Muscle layer of duodenum (tissue), 2 donors: Measurements from ENCODE around the gene HSPA4.
"Not testable (repeated sequence)": the region's sequence is repeated elsewhere in the genome, so short reads cannot be mapped to it uniquely, and the experiment has no call there.

ENCODE experiments used
- H3K27ac ChIP-seq: one replicate; pipeline ENCODE4 v1.7.0; 2013; ENCODE audit warnings: mild to moderate bottlenecking, low read length
- H3K27me3 ChIP-seq: one replicate; pipeline ENCODE4 v1.7.0; 2013; ENCODE audit warnings: low read depth, mild to moderate bottlenecking, control low read depth, low read length
- H3K36me3 ChIP-seq, 2 donors: one replicate each; pipeline ENCODE4 v1.7.0; 2013; ENCODE audit warnings: low read length in 2 of 2, control low read depth in 1 of 2, mild to moderate bottlenecking in 1 of 2; ENCODE audit not compliant: insufficient read depth in 2 of 2, control insufficient read depth in 1 of 2
- H3K4me1 ChIP-seq, 2 donors: one replicate each; pipeline ENCODE4 v1.7.0; 2013; ENCODE audit warnings: low read length in 2 of 2, mild to moderate bottlenecking in 2 of 2, control low read depth in 1 of 2, moderate library complexity in 1 of 2; ENCODE audit not compliant: insufficient read depth in 2 of 2, control insufficient read depth in 1 of 2
- H3K4me3 ChIP-seq, 2 donors: one replicate each; pipeline ENCODE4 v1.7.0; 2013; ENCODE audit warnings: low read length in 2 of 2, low read depth in 1 of 2, mild to moderate bottlenecking in 1 of 2
- H3K9me3 ChIP-seq, 2 donors: one replicate each; pipeline ENCODE4 v1.7.0; 2013; ENCODE audit warnings: low read length in 2 of 2, control low read depth in 1 of 2, mild to moderate bottlenecking in 1 of 2; ENCODE audit not compliant: control insufficient read depth in 1 of 2
- donor health status: healthy.

HSPA4 gene

GRCh38 chr5:133051542-133052316 lies at the start of gene HSPA4:
Gene HSPA4, plus strand, starts transcription at chr5:133052013. Its CDS starts 238 bp downstream, at chr5:133052251.
- H3K9me3 ChIP-seq = no peaks in the 10 kb centered on the region
- peak within 1 kb of the TSS; percentile 100 for H3K27ac ChIP-seq
- H3K4me1 ChIP-seq = peaks cover 12 to 20% of the 10 kb centered on the region in 2 donors
- H3K27me3 ChIP-seq = no peaks in the 10 kb centered on the region
- peak within 1 kb of the TSS; percentile 88 to 95 for H3K4me3 ChIP-seq
- peaks cover 0 to 11% of the 10 kb centered on the region in 2 donors for H3K36me3 ChIP-seq

GRCh38 chr5:133006653-133007052 lies 45.2 kb upstream of the HSPA4 start:
- H3K4me3 ChIP-seq = no peak overlapping the region
- peaks cover 0 to 23% of the 10 kb centered on the region in 2 donors for H3K36me3 ChIP-seq
- no peaks in the 10 kb centered on the region for H3K9me3 ChIP-seq
- no peaks in the 10 kb centered on the region for H3K4me1 ChIP-seq
- no peaks in the 10 kb centered on the region for H3K27me3 ChIP-seq
- H3K27ac ChIP-seq = no peak overlapping the region

- H3K27ac ChIP-seq, H3K27me3 ChIP-seq, H3K4me1 ChIP-seq, H3K4me3 ChIP-seq, H3K9me3 ChIP-seq: not testable (repeated sequence)
- H3K36me3 ChIP-seq = peaks cover 0 to 16% of the 10 kb centered on the region in 2 donors
Measured at GRCh38 chr5:133008455-133008854, 43.4 kb upstream of the HSPA4 start.

- no peaks in the 10 kb centered on the region for H3K9me3 ChIP-seq
- H3K4me1 ChIP-seq = no peaks in the 10 kb centered on the region
- H3K4me3 ChIP-seq = no peak overlapping the region
- no peaks in the 10 kb centered on the region for H3K27me3 ChIP-seq
- peaks cover 4 to 20% of the 10 kb centered on the region in 2 donors for H3K36me3 ChIP-seq
- no peak overlapping the region for H3K27ac ChIP-seq
Measured at GRCh38 chr5:133015466-133015865, 36.3 kb upstream of the HSPA4 start.

- Histone ChIP-seq H3K4me3 (no peak overlapping the region), H3K9me3 (no peaks in the 10 kb centered on the region), H3K27ac (no peak overlapping the region), H3K36me3 (peaks cover 4 to 20% of the 10 kb centered on the region in 2 donors), H3K4me1 (no peaks in the 10 kb centered on the region), H3K27me3 (no peaks in the 10 kb centered on the region)
Measured at GRCh38 chr5:133017964-133018363, 33.8 kb upstream of the HSPA4 start.

GRCh38 chr5:133019471-133019870 lies 32.3 kb upstream of the HSPA4 start:
- not testable (repeated sequence) for H3K4me1 ChIP-seq, H3K27me3 ChIP-seq
- peaks cover 4 to 20% of the 10 kb centered on the region in 2 donors for H3K36me3 ChIP-seq

GRCh38 chr5:133025804-133026663 lies 25.8 kb upstream of the HSPA4 start, which contains the start of gene ZCCHC10:
Gene ZCCHC10, minus strand, starts transcription at chr5:133026549. Its CDS starts 12 bp downstream, at chr5:133026537.
- peak within 1 kb of the TSS; percentile 89 to 95 for H3K4me3 ChIP-seq
- H3K27ac ChIP-seq = peak within 1 kb of the TSS; percentile 95
- H3K9me3 ChIP-seq = no peaks in the 10 kb centered on the region
- peaks cover 0 to 8% of the 10 kb centered on the region in 2 donors for H3K36me3 ChIP-seq
- no peaks in the 10 kb centered on the region for H3K27me3 ChIP-seq
- peaks cover 0 to 9% of the 10 kb centered on the region in 2 donors for H3K4me1 ChIP-seq

More at GRCh38 chr5:133019471-133019870, 32.3 kb upstream of the HSPA4 start:
- H3K9me3 ChIP-seq, H3K4me3 ChIP-seq, H3K27ac ChIP-seq: not testable (repeated sequence)

- Histone ChIP-seq H3K27ac (peak overlapping the region; percentile 83), H3K4me3 (peak overlapping the region; percentile 63 to 89), H3K9me3 (no peaks in the 10 kb centered on the region), H3K4me1 (peaks cover 0 to 9% of the 10 kb centered on the region in 2 donors), H3K27me3 (no peaks in the 10 kb centered on the region), H3K36me3 (peaks cover 0 to 8% of the 10 kb centered on the region in 2 donors)
Measured at GRCh38 chr5:133026664-133027153, 25.1 kb upstream of the HSPA4 start.

GRCh38 chr5:133029416-133029815 lies 22.4 kb upstream of the HSPA4 start:
- Histone ChIP-seq H3K9me3 (no peaks in the 10 kb centered on the region), H3K27me3 (no peaks in the 10 kb centered on the region), H3K4me3 (no peak overlapping the region), H3K4me1 (peaks cover 0 to 9% of the 10 kb centered on the region in 2 donors), H3K36me3 (peaks cover 0 to 8% of the 10 kb centered on the region in 2 donors), H3K27ac (no peak overlapping the region)

- peaks cover 0 to 8% of the 10 kb centered on the region in 2 donors for H3K36me3 ChIP-seq
- H3K9me3 ChIP-seq = no peaks in the 10 kb centered on the region
- H3K27me3 ChIP-seq = no peaks in the 10 kb centered on the region
- peaks cover 0 to 4% of the 10 kb centered on the region in 2 donors for H3K4me1 ChIP-seq
- no peak overlapping the region for H3K27ac ChIP-seq
- H3K4me3 ChIP-seq = no peak overlapping the region
Measured at GRCh38 chr5:133030343-133031005, 21.3 kb upstream of the HSPA4 start.
